ENCODE results near the gene DYRK2.

DYRK2 gene

GRCh38 chr12:67645601-67646000, 2.9 kb upstream of the DYRK2 start:
- no peak for DNase-seq (ENCODE audit: low spot score)

- no peak for DNase-seq (ENCODE audit: low spot score)
These were observed 1.8 kb upstream of the DYRK2 start for GRCh38 chr12:67646775-67647174.

GRCh38 chr12:67647181-67647798, 1.3 kb upstream of the DYRK2 start:
- DNase-seq (ENCODE audit: low spot score): peak; percentile 15

GRCh38 chr12:67647799-67648520, 585 bp upstream of the DYRK2 start:
- peak; percentile 88 for DNase-seq (ENCODE audit: low spot score)

- DNase-seq (ENCODE audit: low spot score): no peak
These were observed 670 bp downstream of the DYRK2 start for GRCh38 chr12:67649261-67649569.

- peak; percentile 35 for DNase-seq (ENCODE audit: low spot score)
These were observed 1.2 kb downstream of the DYRK2 start for GRCh38 chr12:67649570-67650387.

GRCh38 chr12:67650388-67651131, 2.0 kb downstream of the DYRK2 start:
- DNase-seq (ENCODE audit: low spot score): peak; percentile 32

- DNase-seq (ENCODE audit: low spot score): peak; percentile 43
These were observed 2.7 kb downstream of the DYRK2 start for GRCh38 chr12:67651132-67651695.

- no peak for DNase-seq (ENCODE audit: low spot score)
These were observed 7.3 kb downstream of the DYRK2 start for GRCh38 chr12:67655829-67656228.

GRCh38 chr12:67656251-67656650, 7.7 kb downstream of the DYRK2 start:
- DNase-seq (ENCODE audit: low spot score): no peak

GRCh38 chr12:67658486-67658885, 9.9 kb downstream of the DYRK2 start:
- DNase-seq (ENCODE audit: low spot score): no peak

- DNase-seq (ENCODE audit: low spot score): no peak
These were observed 10.7 kb downstream of the DYRK2 start for GRCh38 chr12:67659292-67659691.

- peak; percentile 76 for DNase-seq (ENCODE audit: low spot score)
These were observed 12.9 kb downstream of the DYRK2 start for GRCh38 chr12:67661311-67662021.

GRCh38 chr12:67662910-67663538, 14.5 kb downstream of the DYRK2 start:
- DNase-seq (ENCODE audit: low spot score): peak; percentile 58

GRCh38 chr12:67664171-67664570, 15.6 kb downstream of the DYRK2 start:
- no peak for DNase-seq (ENCODE audit: low spot score)

GRCh38 chr12:67665679-67666078, 17.1 kb downstream of the DYRK2 start:
- no peak for DNase-seq (ENCODE audit: low spot score)

GRCh38 chr12:67666605-67667004, 18.1 kb downstream of the DYRK2 start:
- DNase-seq (ENCODE audit: low spot score): no peak

- DNase-seq (ENCODE audit: low spot score): no peak
These were observed 18.9 kb downstream of the DYRK2 start for GRCh38 chr12:67667276-67668073.

GRCh38 chr12:67669217-67669933, 20.8 kb downstream of the DYRK2 start:
- no peak for DNase-seq (ENCODE audit: low spot score)
